GM23248 (cell line): ENCODE measurements around the gene SPOP.

Experiments
- EZH2 ChIP-seq: fragments of 200-600 bp; sonication (generic); IDR thresholded peaks from 2 replicates; pipeline ENCODE4 v1.6.1; 2018; ENCODE audit warnings: antibody characterized with exemption, mild to moderate bottlenecking; ENCODE audit not compliant: insufficient read depth, poor library complexity, severe bottlenecking
- EZH2phosphoT487 ChIP-seq: fragments of 200-600 bp; sonication (generic); IDR thresholded peaks from 2 replicates; pipeline ENCODE4 v1.6.1; 2018; ENCODE audit warnings: antibody characterized with exemption, moderate library complexity, mild to moderate bottlenecking, low read depth; ENCODE audit not compliant: insufficient read depth

GRCh38 chr17:49554694-49555494 lies 123.0 kb downstream of the SPOP start:
- no peak for TF ChIP-seq EZH2
- TF ChIP-seq EZH2phosphoT487, result no peak
